ENCODE results near the gene CYP2C8. TPM values are rescaled to one million over a fixed set of nuclear protein-coding genes. Genes with fewer than 3 reads are reported as not detected.
"Not testable (repeated sequence)": the region's sequence is repeated elsewhere in the genome, so short reads cannot be mapped to it uniquely, and the experiment has no call there.

CYP2C8 gene
- polyA plus RNA-seq, 1 donor from 2014 or later = 5.1 TPM

GRCh38 chr10:95077556-95077955, 8.3 kb upstream of the CYP2C8 start:
- H2AFZ ChIP-seq (ENCODE audit: low read depth, low read length) = no peak overlapping the region
- no peak overlapping the region for H3K27ac ChIP-seq (ENCODE audit: low read length)
- no peaks in the 10 kb centered on the region for H3K79me2 ChIP-seq (replicated peaks; ENCODE audit: insufficient read depth, low read length)
- H3K9me3 ChIP-seq (ENCODE audit: low read length) = no peaks in the 10 kb centered on the region
- no peak overlapping the region for H3K4me2 ChIP-seq (ENCODE audit: low read length)
- TF ChIP-seq EP300 (conservative IDR thresholded peaks at IDR 0.05; ENCODE audit: poor library complexity, severe bottlenecking) (no peak), EZH2 (IDR thresholded peaks at IDR 0.05; ENCODE audit: borderline replicate concordance, insufficient read depth, low read length, poor library complexity, severe bottlenecking) (no peak)
- no peaks in the 10 kb centered on the region for H3K9me2 ChIP-seq (ENCODE audit: insufficient read depth, low read length)
- no peaks in the 10 kb centered on the region for H4K20me1 ChIP-seq (ENCODE audit: insufficient read depth)
- no peak overlapping the region for H3K4me3 ChIP-seq (ENCODE audit: low read length)
- no peaks in the 10 kb centered on the region for H3K36me3 ChIP-seq (ENCODE audit: insufficient read depth, low read length)
- no peaks in the 10 kb centered on the region for H3F3A ChIP-seq (ENCODE audit: insufficient read depth, low read length, poor library complexity, severe bottlenecking)
- H3K9ac ChIP-seq (ENCODE audit: low read length) = no peak overlapping the region
- no peaks in the 10 kb centered on the region for H3K27me3 ChIP-seq (ENCODE audit: insufficient read depth, low read depth, low read length)

GRCh38 chr10:95071107-95071660, 1.9 kb upstream of the CYP2C8 start:
- Histone ChIP-seq H3K27ac (ENCODE audit: low read length) (no peak overlapping the region), H3K4me2 (ENCODE audit: low read length) (no peak overlapping the region), H2AFZ (ENCODE audit: low read depth, low read length) (no peak overlapping the region), H3K79me2 (replicated peaks; ENCODE audit: insufficient read depth, low read length) (no peaks in the 10 kb centered on the region), H4K20me1 (ENCODE audit: insufficient read depth) (no peaks in the 10 kb centered on the region), H3K9me2 (ENCODE audit: insufficient read depth, low read length) (no peaks in the 10 kb centered on the region), H3K27me3 (ENCODE audit: insufficient read depth, low read depth, low read length) (no peaks in the 10 kb centered on the region), H3K36me3 (ENCODE audit: insufficient read depth, low read length) (no peaks in the 10 kb centered on the region), H3K9me3 (ENCODE audit: low read length) (no peaks in the 10 kb centered on the region), H3K4me3 (ENCODE audit: low read length) (no peak overlapping the region), H3K9ac (ENCODE audit: low read length) (no peak overlapping the region), H3F3A (ENCODE audit: insufficient read depth, low read length, poor library complexity, severe bottlenecking) (no peaks in the 10 kb centered on the region)
- TF ChIP-seq TAF1 (IDR thresholded peaks at IDR 0.05; ENCODE audit: low read depth) (no peak), CTCF (IDR thresholded peaks at IDR 0.05; ENCODE audit: poor library complexity, severe bottlenecking) (no peak), RAD21 (conservative IDR thresholded peaks at IDR 0.05) (no peak), REST (IDR thresholded peaks at IDR 0.05; ENCODE audit: borderline replicate concordance) (no peak), MXI1 (conservative IDR thresholded peaks at IDR 0.05; ENCODE audit: poor library complexity, severe bottlenecking) (no peak), EZH2 (IDR thresholded peaks at IDR 0.05; ENCODE audit: borderline replicate concordance, insufficient read depth, low read length, poor library complexity, severe bottlenecking) (no peak)

GRCh38 chr10:95064125-95064524, 5.2 kb downstream of the CYP2C8 start:
- not testable (repeated sequence) for H3F3A ChIP-seq (ENCODE audit: insufficient read depth, low read length, poor library complexity, severe bottlenecking); H3K4me2 ChIP-seq (ENCODE audit: low read length); H3K9ac ChIP-seq (ENCODE audit: low read length); H3K36me3 ChIP-seq (ENCODE audit: insufficient read depth, low read length); H3K9me3 ChIP-seq (ENCODE audit: low read length); H3K79me2 ChIP-seq (replicated peaks; ENCODE audit: insufficient read depth, low read length); H4K20me1 ChIP-seq (ENCODE audit: insufficient read depth); H3K9me2 ChIP-seq (ENCODE audit: insufficient read depth, low read length); H3K4me3 ChIP-seq (ENCODE audit: low read length); H3K27ac ChIP-seq (ENCODE audit: low read length); H3K27me3 ChIP-seq (ENCODE audit: insufficient read depth, low read depth, low read length); H2AFZ ChIP-seq (ENCODE audit: low read depth, low read length)
